ENCODE measurements around the gene CAMSAP2.

- TF ChIP-seq EP300 (IDR thresholded peaks at IDR 0.05) (no peak), CTCF (IDR thresholded peaks at IDR 0.05) (no peak), USF2 (IDR thresholded peaks at IDR 0.05) (no peak), ZNF302 (CRISPR knock-in tag; IDR thresholded peaks at IDR 0.05) (no peak), KDM5A (IDR thresholded peaks at IDR 0.05) (no peak), PHF8 (IDR thresholded peaks at IDR 0.05; ENCODE audit: borderline replicate concordance, low read depth) (no peak), POLR2A (IDR thresholded peaks at IDR 0.05; ENCODE audit: low read length) (no peak), SMC3 (IDR thresholded peaks at IDR 0.05) (no peak), CBX8 (IDR thresholded peaks at IDR 0.05) (no peak), POLR2AphosphoS2 (conservative IDR thresholded peaks at IDR 0.05; ENCODE audit: low read length) (no peak), HDAC2 (IDR thresholded peaks at IDR 0.05) (no peak), MAX (IDR thresholded peaks at IDR 0.05) (no peak), ATOH8 (CRISPR knock-in tag; IDR thresholded peaks at IDR 0.05; ENCODE audit: low read depth) (no peak), KDM1A (IDR thresholded peaks at IDR 0.05; ENCODE audit: low read depth) (no peak)
Observed at GRCh38 chr1:200780545-200781369, 42.1 kb downstream of the CAMSAP2 start.

All from A549 (cell line).